CD8-positive, alpha-beta memory T cell (primary cell): ENCODE measurements around the gene XPNPEP2. TPM values are rescaled to one million over a fixed set of nuclear protein-coding genes. Genes with fewer than 3 reads are reported as not detected.

Source experiments
- CTCF ChIA-PET: fragments of 350-600 bp; sonication (Branson Sonifier 250); formaldehyde crosslinking; loops from one replicate; lab custom pipeline; 2021; ENCODE audit warnings: antibody characterized with exemption; lab: Charles Lee
- POLR2A ChIA-PET: fragments of 350-600 bp; sonication (Branson Sonifier 250); formaldehyde crosslinking; loops from one replicate; lab custom pipeline; 2021; ENCODE audit warnings: antibody characterized with exemption; lab: Charles Lee
- DNase-seq, 5 donors: peaks; one replicate each; pipeline versions ENCODE4 v3.0.0 to v3.0.0-alpha.2; 2020 to 2022; ENCODE audit warnings: mixed read lengths in 1 of 5
- H3K27ac ChIP-seq: one replicate; pipeline ENCODE4 v1.7.0; 2013; ENCODE audit warnings: low read depth, mild to moderate bottlenecking, low read length, moderate library complexity
- H3K27me3 ChIP-seq: 2 replicates; pipeline ENCODE4 v1.7.0; 2013; ENCODE audit warnings: low read length, mild to moderate bottlenecking; ENCODE audit not compliant: insufficient read depth, poor library complexity, severe bottlenecking
- H3K36me3 ChIP-seq: 2 replicates; pipeline ENCODE4 v1.7.0; 2013; ENCODE audit warnings: mild to moderate bottlenecking, low read length, moderate library complexity; ENCODE audit not compliant: insufficient read depth
- H3K4me1 ChIP-seq: 2 replicates; pipeline ENCODE4 v1.7.0; 2013; ENCODE audit warnings: mild to moderate bottlenecking, low read length, moderate library complexity; ENCODE audit not compliant: insufficient read depth
- H3K4me3 ChIP-seq: 2 replicates; pipeline ENCODE4 v1.7.0; 2013; ENCODE audit warnings: mild to moderate bottlenecking, low read length
- H3K9me3 ChIP-seq: 2 replicates; pipeline ENCODE4 v1.7.0; 2013; ENCODE audit warnings: mild to moderate bottlenecking, low read length
- H3K27ac Mint-ChIP-seq, 8 donors: one replicate each; pipeline ENCODE4 v1.8.0; 2020 to 2021; ENCODE audit warnings: mixed read lengths in 8 of 8, mild to moderate bottlenecking in 6 of 8, inconsistent platforms in 3 of 8, moderate library complexity in 3 of 8
- H3K27me3 Mint-ChIP-seq, 2 donors: one replicate each; pipeline ENCODE4 v1.8.0; 2020 to 2021; ENCODE audit warnings: mixed read lengths in 2 of 2, mild to moderate bottlenecking in 1 of 2, moderate library complexity in 1 of 2
- H3K36me3 Mint-ChIP-seq, 3 donors: one replicate each; pipeline ENCODE4 v1.8.0; 2020 to 2021; ENCODE audit warnings: mixed read lengths in 3 of 3, inconsistent platforms in 1 of 3, mild to moderate bottlenecking in 1 of 3
- H3K4me1 Mint-ChIP-seq, 3 donors: one replicate each; pipeline ENCODE4 v1.8.0; 2020 to 2021; ENCODE audit warnings: mixed read lengths in 3 of 3, inconsistent platforms in 1 of 3, mild to moderate bottlenecking in 1 of 3
- H3K4me3 Mint-ChIP-seq, 7 donors: one replicate each; pipeline ENCODE4 v1.8.0; 2020 to 2021; ENCODE audit warnings: mixed read lengths in 7 of 7, mild to moderate bottlenecking in 6 of 7, moderate library complexity in 4 of 7, inconsistent platforms in 2 of 7
- H3K9me3 Mint-ChIP-seq, 5 donors: one replicate each; pipeline ENCODE4 v1.8.0; 2020 to 2022; ENCODE audit warnings: mixed read lengths in 5 of 5, mild to moderate bottlenecking in 3 of 5, moderate library complexity in 2 of 5, inconsistent platforms in 1 of 5
- polyA plus RNA-seq: library from polyadenylated mRNA; unstranded; fragments of 300-500 nt; fragmentation: Illumina TruSeq; gene quantifications from one replicate; pipeline ENCODE4 v1.2.3, GENCODE V29; 2021
- total RNA-seq, 2 experiments: library from RNA; stranded (reverse); gene quantifications; one replicate each; pipeline ENCODE4 v1.2.3, GENCODE V29; 2021

XPNPEP2 gene
- total and polyA plus RNA-seq, 3 experiments from 2014 or later = 0.28 to 1.2 (median 0.29) TPM

GRCh38 chrX:129706400-129707072 lies 32.2 kb upstream of the XPNPEP2 start:
- ChIA-PET POLR2A (no interaction called here), CTCF (no interaction called here)
- no peaks in the 10 kb centered on the region for H3K36me3 ChIP-seq
- Mint-ChIP-seq H3K4me3 (no peak overlapping the region), H3K4me1 (no peaks in the 10 kb centered on the region), H3K36me3 (peaks cover 0 to 2% (median 0%) of the 10 kb centered on the region in 3 donors), H3K9me3 (peaks cover 0 to 5% (median 0%) of the 10 kb centered on the region in 5 donors), H3K27me3 (peaks cover 0 to 22% of the 10 kb centered on the region in 2 donors), H3K27ac (no peak overlapping the region)
- no peak overlapping the region for H3K4me3 ChIP-seq
- no peaks in the 10 kb centered on the region for H3K9me3 ChIP-seq
- no peaks in the 10 kb centered on the region for H3K4me1 ChIP-seq
- H3K27me3 ChIP-seq = no peaks in the 10 kb centered on the region
- H3K27ac ChIP-seq = no peak overlapping the region
- no peak for DNase-seq

- Histone ChIP-seq H3K4me3 (no peak overlapping the region), H3K9me3 (no peaks in the 10 kb centered on the region), H3K27me3 (no peaks in the 10 kb centered on the region), H3K36me3 (no peaks in the 10 kb centered on the region), H3K27ac (no peak overlapping the region), H3K4me1 (no peaks in the 10 kb centered on the region)
- no peak for DNase-seq
- Mint-ChIP-seq H3K9me3 (no peaks in the 10 kb centered on the region), H3K27me3 (peaks cover 0 to 14% of the 10 kb centered on the region in 2 donors), H3K4me1 (no peaks in the 10 kb centered on the region), H3K4me3 (no peak overlapping the region), H3K36me3 (no peaks in the 10 kb centered on the region), H3K27ac (no peak overlapping the region)
- ChIA-PET POLR2A (no interaction called here), CTCF (no interaction called here)
Observed at GRCh38 chrX:129714581-129714980, 24.2 kb upstream of the XPNPEP2 start.

- POLR2A ChIA-PET = no interaction called here
- CTCF ChIA-PET = no interaction called here
Observed at GRCh38 chrX:129716507-129716906, 22.3 kb upstream of the XPNPEP2 start.

GRCh38 chrX:129717892-129718291 lies 20.9 kb upstream of the XPNPEP2 start:
- Histone ChIP-seq H3K9me3 (no peaks in the 10 kb centered on the region), H3K36me3 (no peaks in the 10 kb centered on the region), H3K4me1 (peaks cover 12% of the 10 kb centered on the region), H3K27ac (no peak overlapping the region), H3K27me3 (no peaks in the 10 kb centered on the region), H3K4me3 (no peak overlapping the region)
- H3K36me3 Mint-ChIP-seq = no peaks in the 10 kb centered on the region
- H3K9me3 Mint-ChIP-seq = no peaks in the 10 kb centered on the region
- CTCF ChIA-PET = no interaction called here
- H3K27me3 Mint-ChIP-seq = peaks cover 0 to 13% of the 10 kb centered on the region in 2 donors
- no peak for DNase-seq
- POLR2A ChIA-PET = no interaction called here
- H3K4me3 Mint-ChIP-seq = no peak overlapping the region
- H3K27ac Mint-ChIP-seq = no peak overlapping the region
- peaks cover 11 to 17% (median 15%) of the 10 kb centered on the region in 3 donors for H3K4me1 Mint-ChIP-seq

More at GRCh38 chrX:129716507-129716906, 22.3 kb upstream of the XPNPEP2 start:
- no peaks in the 10 kb centered on the region for H3K36me3 ChIP-seq
- Mint-ChIP-seq H3K4me1 (peaks cover under 1 to 5% (median 4%) of the 10 kb centered on the region in 3 donors), H3K4me3 (no peak overlapping the region), H3K27ac (peak overlapping the region in 1 of 8 donors; percentile 87), H3K36me3 (no peaks in the 10 kb centered on the region), H3K27me3 (peaks cover 0 to 13% of the 10 kb centered on the region in 2 donors), H3K9me3 (no peaks in the 10 kb centered on the region)
- no peak overlapping the region for H3K27ac ChIP-seq
- no peak overlapping the region for H3K4me3 ChIP-seq
- H3K4me1 ChIP-seq = peaks cover 2% of the 10 kb centered on the region
- H3K9me3 ChIP-seq = no peaks in the 10 kb centered on the region
- no peak for DNase-seq
- no peaks in the 10 kb centered on the region for H3K27me3 ChIP-seq

GRCh38 chrX:129718676-129719075 lies 20.1 kb upstream of the XPNPEP2 start:
- no peaks in the 10 kb centered on the region for H3K9me3 ChIP-seq
- peaks cover 12% of the 10 kb centered on the region for H3K4me1 ChIP-seq
- H3K27me3 ChIP-seq = no peaks in the 10 kb centered on the region
- no peak for DNase-seq
- Mint-ChIP-seq H3K27me3 (peaks cover 0 to 6% of the 10 kb centered on the region in 2 donors), H3K4me3 (no peak overlapping the region), H3K36me3 (no peaks in the 10 kb centered on the region), H3K4me1 (peaks cover 11 to 17% (median 15%) of the 10 kb centered on the region in 3 donors), H3K27ac (peak overlapping the region in 3 of 8 donors; percentile 43 to 67 (median 55)), H3K9me3 (no peaks in the 10 kb centered on the region)
- H3K27ac ChIP-seq = no peak overlapping the region
- ChIA-PET POLR2A (no interaction called here), CTCF (no interaction called here)
- no peaks in the 10 kb centered on the region for H3K36me3 ChIP-seq
- no peak overlapping the region for H3K4me3 ChIP-seq

GRCh38 chrX:129719268-129719667 lies 19.5 kb upstream of the XPNPEP2 start:
- H3K27me3 ChIP-seq = no peaks in the 10 kb centered on the region
- Mint-ChIP-seq H3K36me3 (no peaks in the 10 kb centered on the region), H3K4me3 (no peak overlapping the region), H3K27me3 (peaks cover 0 to 6% of the 10 kb centered on the region in 2 donors), H3K4me1 (peaks cover 11 to 17% (median 15%) of the 10 kb centered on the region in 3 donors), H3K27ac (no peak overlapping the region), H3K9me3 (no peaks in the 10 kb centered on the region)
- POLR2A ChIA-PET = no interaction called here
- H3K36me3 ChIP-seq = no peaks in the 10 kb centered on the region
- H3K4me3 ChIP-seq = no peak overlapping the region
- no peak for DNase-seq
- peaks cover 12% of the 10 kb centered on the region for H3K4me1 ChIP-seq
- H3K9me3 ChIP-seq = no peaks in the 10 kb centered on the region
- H3K27ac ChIP-seq = no peak overlapping the region
- CTCF ChIA-PET = no interaction called here

- H3K27me3 ChIP-seq = no peaks in the 10 kb centered on the region
- Mint-ChIP-seq H3K9me3 (no peaks in the 10 kb centered on the region), H3K4me1 (peaks cover 11 to 22% (median 15%) of the 10 kb centered on the region in 3 donors), H3K4me3 (no peak overlapping the region), H3K36me3 (no peaks in the 10 kb centered on the region), H3K27ac (peak overlapping the region in 1 of 8 donors; percentile 70), H3K27me3 (peaks cover 0 to 9% of the 10 kb centered on the region in 2 donors)
- DNase-seq = no peak
- H3K4me1 ChIP-seq = peaks cover 12% of the 10 kb centered on the region
- no peaks in the 10 kb centered on the region for H3K9me3 ChIP-seq
- H3K36me3 ChIP-seq = no peaks in the 10 kb centered on the region
- ChIA-PET CTCF (no interaction called here), POLR2A (no interaction called here)
- H3K4me3 ChIP-seq = no peak overlapping the region
- no peak overlapping the region for H3K27ac ChIP-seq
Observed at GRCh38 chrX:129719931-129720530, 18.7 kb upstream of the XPNPEP2 start.

GRCh38 chrX:129720741-129721140 lies 18.0 kb upstream of the XPNPEP2 start:
- no peaks in the 10 kb centered on the region for H3K27me3 ChIP-seq
- no peaks in the 10 kb centered on the region for H3K36me3 ChIP-seq
- no peak overlapping the region for H3K4me3 Mint-ChIP-seq
- peaks cover 11 to 22% (median 15%) of the 10 kb centered on the region in 3 donors for H3K4me1 Mint-ChIP-seq
- H3K9me3 Mint-ChIP-seq = no peaks in the 10 kb centered on the region
- H3K4me3 ChIP-seq = no peak overlapping the region
- ChIA-PET POLR2A (no interaction called here), CTCF (no interaction called here)
- H3K9me3 ChIP-seq = no peaks in the 10 kb centered on the region
- no peak for DNase-seq
- peak overlapping the region in 1 of 8 donors; percentile 16 for H3K27ac Mint-ChIP-seq
- peaks cover 12% of the 10 kb centered on the region for H3K4me1 ChIP-seq
- H3K36me3 Mint-ChIP-seq = no peaks in the 10 kb centered on the region
- no peak overlapping the region for H3K27ac ChIP-seq
- peaks cover 0 to 9% of the 10 kb centered on the region in 2 donors for H3K27me3 Mint-ChIP-seq
